C4-2B (cell line): Measurements from ENCODE around the gene MFAP3.

Experiments
- ZFX ChIP-seq: fragments of 450-650 bp; IDR thresholded peaks from 2 replicates; pipeline ENCODE4 v1.6.1; 2017
- TF ChIP-seq, protein P1 (sequence below): fragments of 450-650 bp; conservative IDR thresholded peaks from 2 replicates; pipeline ENCODE4 v1.5.1; 2017; ENCODE audit warnings: mild to moderate bottlenecking

GRCh38 chr5:154060606-154061005 lies 21.8 kb downstream of the MFAP3 start:
- TF ChIP-seq, protein P1, sequence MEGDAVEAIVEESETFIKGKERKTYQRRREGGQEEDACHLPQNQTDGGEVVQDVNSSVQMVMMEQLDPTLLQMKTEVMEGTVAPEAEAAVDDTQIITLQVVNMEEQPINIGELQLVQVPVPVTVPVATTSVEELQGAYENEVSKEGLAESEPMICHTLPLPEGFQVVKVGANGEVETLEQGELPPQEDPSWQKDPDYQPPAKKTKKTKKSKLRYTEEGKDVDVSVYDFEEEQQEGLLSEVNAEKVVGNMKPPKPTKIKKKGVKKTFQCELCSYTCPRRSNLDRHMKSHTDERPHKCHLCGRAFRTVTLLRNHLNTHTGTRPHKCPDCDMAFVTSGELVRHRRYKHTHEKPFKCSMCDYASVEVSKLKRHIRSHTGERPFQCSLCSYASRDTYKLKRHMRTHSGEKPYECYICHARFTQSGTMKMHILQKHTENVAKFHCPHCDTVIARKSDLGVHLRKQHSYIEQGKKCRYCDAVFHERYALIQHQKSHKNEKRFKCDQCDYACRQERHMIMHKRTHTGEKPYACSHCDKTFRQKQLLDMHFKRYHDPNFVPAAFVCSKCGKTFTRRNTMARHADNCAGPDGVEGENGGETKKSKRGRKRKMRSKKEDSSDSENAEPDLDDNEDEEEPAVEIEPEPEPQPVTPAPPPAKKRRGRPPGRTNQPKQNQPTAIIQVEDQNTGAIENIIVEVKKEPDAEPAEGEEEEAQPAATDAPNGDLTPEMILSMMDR, result no peak
- TF ChIP-seq ZFX, result no peak
